Fibroblast of the aortic adventitia (primary cell): ENCODE data around the gene ACTL9. TPM values are rescaled to one million over a fixed set of nuclear protein-coding genes. Genes with fewer than 3 reads are reported as not detected.
"Not testable (repeated sequence)": the region's sequence is repeated elsewhere in the genome, so short reads cannot be mapped to it uniquely, and the experiment has no call there.

Experiments used
- DNase-seq: peaks from one replicate; pipeline ENCODE4 v3.0.0-alpha.2; 2010; ENCODE audit warnings: low read depth
- H3K4me3 ChIP-seq: 2 replicates; pipeline ENCODE4 v1.5.1; 2011; ENCODE audit warnings: low read depth, mild to moderate bottlenecking, control low read depth, low read length, moderate library complexity
- total RNA-seq: library from RNA; depleted of rRNA; stranded (reverse); fragments of >200 nt; gene quantifications from 2 replicates; pipeline ENCODE4 v1.2.3, GENCODE V29; 2012; ENCODE audit warnings: low replicate concordance
- TF ChIP-seq, protein P1 (sequence below): IDR thresholded peaks from 2 replicates; pipeline ENCODE4 v1.5.1; 2011; ENCODE audit warnings: mild to moderate bottlenecking, low read length, control low read depth, inconsistent platforms; ENCODE audit not compliant: insufficient read depth

The ACTL9 gene
- total RNA-seq, 1 donor: not detected

DNA sequence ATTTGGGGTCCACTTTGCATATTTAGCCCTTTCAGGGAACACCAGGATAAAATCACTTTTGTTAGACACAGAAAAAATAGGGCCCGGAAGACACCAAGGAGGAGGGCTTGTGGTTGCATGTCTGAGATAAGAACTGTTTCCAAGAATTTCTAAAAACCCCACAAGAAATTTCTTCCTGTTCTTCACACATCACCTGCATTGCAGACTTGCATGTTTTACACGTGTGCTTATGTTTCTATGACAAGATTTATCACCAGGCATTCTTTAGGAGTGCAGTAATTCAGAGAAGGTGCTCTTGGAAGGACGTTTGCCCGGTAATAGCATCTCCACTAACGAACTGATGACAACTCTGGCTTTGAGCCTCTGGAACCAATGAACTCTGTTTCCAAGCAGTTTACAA lies 7.1 kb upstream of the ACTL9 start:
- DNase-seq: no peak
- TF ChIP-seq, protein P1, sequence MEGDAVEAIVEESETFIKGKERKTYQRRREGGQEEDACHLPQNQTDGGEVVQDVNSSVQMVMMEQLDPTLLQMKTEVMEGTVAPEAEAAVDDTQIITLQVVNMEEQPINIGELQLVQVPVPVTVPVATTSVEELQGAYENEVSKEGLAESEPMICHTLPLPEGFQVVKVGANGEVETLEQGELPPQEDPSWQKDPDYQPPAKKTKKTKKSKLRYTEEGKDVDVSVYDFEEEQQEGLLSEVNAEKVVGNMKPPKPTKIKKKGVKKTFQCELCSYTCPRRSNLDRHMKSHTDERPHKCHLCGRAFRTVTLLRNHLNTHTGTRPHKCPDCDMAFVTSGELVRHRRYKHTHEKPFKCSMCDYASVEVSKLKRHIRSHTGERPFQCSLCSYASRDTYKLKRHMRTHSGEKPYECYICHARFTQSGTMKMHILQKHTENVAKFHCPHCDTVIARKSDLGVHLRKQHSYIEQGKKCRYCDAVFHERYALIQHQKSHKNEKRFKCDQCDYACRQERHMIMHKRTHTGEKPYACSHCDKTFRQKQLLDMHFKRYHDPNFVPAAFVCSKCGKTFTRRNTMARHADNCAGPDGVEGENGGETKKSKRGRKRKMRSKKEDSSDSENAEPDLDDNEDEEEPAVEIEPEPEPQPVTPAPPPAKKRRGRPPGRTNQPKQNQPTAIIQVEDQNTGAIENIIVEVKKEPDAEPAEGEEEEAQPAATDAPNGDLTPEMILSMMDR: no peak
- H3K4me3 ChIP-seq: no peak overlapping the region

DNA sequence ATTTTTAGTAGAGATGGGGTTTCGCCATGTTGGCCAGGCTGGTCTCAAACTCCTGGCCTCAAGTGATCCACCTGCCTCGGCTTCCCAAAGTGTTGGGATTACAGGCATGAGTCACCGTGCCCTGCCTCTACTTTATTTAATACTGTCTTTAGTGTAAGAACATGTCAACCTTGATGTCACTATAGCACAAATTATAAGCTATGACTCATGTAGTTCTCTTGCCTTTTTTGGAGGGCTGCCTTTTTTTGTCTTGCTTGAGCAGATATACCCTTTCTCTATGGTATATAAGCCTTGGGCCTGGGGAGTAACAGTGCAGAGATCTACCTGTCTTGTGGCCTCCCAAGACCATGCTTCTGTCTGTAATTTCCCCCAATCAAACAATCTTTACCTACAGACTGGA lies 6.7 kb upstream of the ACTL9 start:
- H3K4me3 ChIP-seq, DNase-seq: not testable (repeated sequence)

DNA sequence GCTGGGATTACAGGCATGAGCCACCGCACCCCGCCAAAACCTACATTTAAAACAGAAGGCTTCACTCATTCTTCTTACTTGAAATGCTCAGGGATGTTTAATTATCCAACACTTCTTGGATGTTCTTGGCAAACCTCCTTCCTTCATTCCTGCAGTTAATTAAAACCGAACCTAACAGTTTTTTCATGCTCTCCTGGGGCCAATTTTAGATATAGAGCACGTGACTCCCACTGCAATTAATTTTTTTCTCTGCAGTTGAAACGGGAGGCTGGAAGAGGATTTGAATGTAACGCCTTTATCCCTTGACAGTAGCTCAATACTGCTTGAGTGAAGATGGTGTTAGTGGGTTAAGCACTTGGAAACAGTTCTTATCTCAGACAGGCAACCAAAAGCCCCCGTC lies 4.6 kb upstream of the ACTL9 start:
- TF ChIP-seq, protein P1: no peak
- DNase-seq: no peak
- H3K4me3 ChIP-seq: no peak overlapping the region

DNA sequence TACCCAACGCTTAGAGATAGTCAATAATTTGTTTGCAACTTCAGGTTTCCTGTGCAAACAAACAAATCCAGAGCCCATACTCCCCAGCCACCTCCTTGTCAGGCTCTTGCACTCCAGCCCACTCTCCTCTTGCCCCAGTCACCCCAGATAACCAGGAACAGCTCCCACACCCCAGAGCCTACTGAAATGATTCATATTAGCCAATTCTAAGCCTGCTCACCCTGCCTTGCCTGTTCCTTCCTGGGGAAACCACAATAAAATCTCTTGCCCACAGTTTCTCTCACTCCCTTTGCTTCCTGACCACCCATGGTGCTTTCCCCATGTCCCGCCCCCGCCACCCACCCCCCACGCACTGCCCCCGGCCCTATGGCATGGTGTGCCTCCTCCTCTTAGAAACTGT lies 3.8 kb upstream of the ACTL9 start:
- no peak overlapping the region for H3K4me3 ChIP-seq
- DNase-seq: no peak
- TF ChIP-seq, protein P1: no peak

DNA sequence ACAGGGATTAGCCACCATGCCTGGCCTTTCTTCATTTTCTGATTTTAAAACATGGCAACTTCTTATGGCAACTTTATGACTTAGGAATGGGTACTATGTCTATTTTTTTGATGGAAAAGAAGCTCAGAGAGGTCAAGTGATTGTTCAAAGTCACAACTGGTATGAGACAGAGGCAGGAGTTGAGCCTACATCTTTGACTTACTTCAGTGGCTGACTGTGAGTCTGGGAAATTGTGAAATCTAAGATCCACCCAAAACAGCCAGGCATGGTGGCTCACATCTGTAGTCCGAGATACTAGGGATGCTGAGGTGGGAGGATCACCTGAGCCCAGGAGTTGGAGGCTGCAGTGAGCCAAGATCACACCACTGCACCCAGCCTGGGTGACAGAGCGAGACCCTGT lies 2.4 kb upstream of the ACTL9 start:
- DNase-seq: no peak

DNA sequence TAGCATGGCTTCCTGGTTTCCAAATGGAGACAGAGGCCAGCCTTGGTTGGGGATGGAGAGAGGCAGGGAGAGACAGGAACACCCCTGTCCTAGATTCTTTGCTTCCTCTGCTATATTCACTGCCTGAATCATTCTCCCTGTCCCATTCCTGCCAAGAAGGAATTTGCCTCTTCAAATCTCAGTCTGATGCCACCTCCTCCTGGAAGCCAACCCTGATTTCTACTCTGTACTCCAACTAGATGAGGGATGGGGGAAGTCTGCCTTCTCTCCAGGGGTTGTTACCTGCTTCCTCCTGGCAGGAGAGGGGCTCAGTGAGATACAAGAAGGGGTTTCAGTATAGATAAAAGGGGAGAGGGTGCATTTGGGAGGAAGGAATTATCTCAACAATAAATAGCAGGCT lies 1.3 kb upstream of the ACTL9 start:
- no peak for DNase-seq
- no peak overlapping the region for H3K4me3 ChIP-seq
- TF ChIP-seq, protein P1: no peak

More for the DNA sequence above, 2.4 kb upstream of the ACTL9 start:
- no peak overlapping the region for H3K4me3 ChIP-seq
- TF ChIP-seq, protein P1: no peak

DNA sequence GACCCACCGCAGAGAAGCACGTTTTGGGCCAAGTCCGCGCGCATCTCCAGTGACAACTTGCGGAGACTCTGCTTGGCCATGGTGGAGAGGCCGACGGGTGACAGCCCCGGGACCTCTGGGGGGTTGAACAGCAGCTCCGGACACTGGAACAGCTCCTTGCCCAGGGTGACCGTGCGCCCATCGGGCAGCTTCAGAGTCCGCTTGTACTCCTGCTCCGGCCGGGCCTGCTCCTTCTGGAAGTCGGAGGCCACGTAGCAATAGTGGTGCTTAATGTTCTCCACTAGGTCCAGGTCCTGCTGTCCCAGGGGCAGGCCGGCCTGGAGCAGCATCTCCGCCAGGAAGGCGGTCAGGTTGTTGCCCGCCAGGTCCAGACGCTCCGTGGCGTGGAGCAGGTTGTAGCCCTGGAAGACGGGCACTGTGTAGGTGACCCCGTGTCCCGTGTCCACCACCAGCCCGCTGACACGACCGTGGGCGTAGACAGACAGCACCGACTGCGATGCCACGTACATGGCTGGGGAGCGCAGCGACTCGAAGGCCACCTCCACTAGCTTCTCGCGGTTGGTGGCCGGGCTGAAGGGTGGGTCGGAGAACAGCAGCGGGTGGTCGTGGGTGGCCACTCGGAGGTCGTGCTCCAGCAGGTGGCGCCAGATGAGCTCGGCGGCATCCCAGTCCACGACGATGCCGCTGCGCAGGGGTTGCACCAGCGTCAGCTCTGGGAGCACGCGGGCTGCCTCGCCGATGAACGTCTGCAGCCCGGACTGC lies 743 bp downstream of the ACTL9 start:
- TF ChIP-seq, protein P1: no peak
- H3K4me3 ChIP-seq: no peak overlapping the region
- no peak for DNase-seq
